Panc1 (cell line): ENCODE data around the gene POLN. TPM values are rescaled to one million over a fixed set of nuclear protein-coding genes. Genes with fewer than 3 reads are reported as not detected.

Source experiments
- ATAC-seq: fragments of 200-7000 bp; cut with Tn5 transposase; 2 replicates; pipeline ENCODE4 v1.9.1; 2020; ENCODE audit warnings: mild to moderate bottlenecking, moderate library complexity
- BruUV-seq: library from RNA; stranded (reverse); fragments of 400-500 nt; replicated peaks from 2 replicates; lab custom pipeline; 2021; lab: Mats Ljungman, UMichigan
- CTCF ChIA-PET: fragments of 300-600 bp; sonication (Branson Sonifier 250); formaldehyde crosslinking; loops from one replicate; lab custom pipeline; 2022; ENCODE audit warnings: antibody characterized with exemption; lab: Charles Lee
- POLR2A ChIA-PET: fragments of 300-600 bp; sonication (Branson Sonifier 250); formaldehyde crosslinking; loops from one replicate; lab custom pipeline; 2022; ENCODE audit warnings: antibody characterized with exemption; lab: Charles Lee
- DNase-seq: peaks from one replicate; pipeline ENCODE4 v3.0.0-alpha.2; 2010; ENCODE audit warnings: low read depth, low spot score
- H3K27ac ChIP-seq: 2 replicates; pipeline ENCODE4 v1.5.1; 2011; ENCODE audit warnings: mild to moderate bottlenecking, low read length, inconsistent platforms
- H3K27me3 ChIP-seq: fragments of 200-500 bp; sonication (Bioruptor generic); 2 replicates; pipeline ENCODE4 v1.6.0; 2014; ENCODE audit warnings: low read length, inconsistent platforms; ENCODE audit not compliant: control insufficient read depth, insufficient read depth
- H3K36me3 ChIP-seq: fragments of 200-500 bp; sonication (Bioruptor generic); 2 replicates; pipeline ENCODE4 v1.5.1; 2014; ENCODE audit warnings: inconsistent platforms, mild to moderate bottlenecking, low read length, moderate library complexity; ENCODE audit not compliant: control insufficient read depth, insufficient read depth
- H3K4me1 ChIP-seq: 2 replicates; pipeline ENCODE4 v1.5.1; 2011; ENCODE audit warnings: inconsistent platforms, mild to moderate bottlenecking, low read length, moderate library complexity; ENCODE audit not compliant: control insufficient read depth, insufficient read depth
- H3K4me3 ChIP-seq, 2 experiments: 2 replicates each; pipeline ENCODE4 v1.5.1; 2011 to 2012; ENCODE audit warnings: low read depth in 2 of 2, low read length in 2 of 2, mild to moderate bottlenecking in 2 of 2, inconsistent platforms in 1 of 2, moderate library complexity in 1 of 2
- H3K9me3 ChIP-seq: fragments of 200-500 bp; sonication (Bioruptor generic); 2 replicates; pipeline ENCODE4 v1.5.1; 2014; ENCODE audit warnings: low read depth, mild to moderate bottlenecking, inconsistent platforms, low read length, moderate library complexity; ENCODE audit not compliant: control insufficient read depth, insufficient read depth
- POLR2AphosphoS5 ChIP-seq: IDR thresholded peaks from 2 replicates; pipeline ENCODE4 v1.6.1; 2012; ENCODE audit warnings: mild to moderate bottlenecking, low read depth, low read length, moderate library complexity
- SIN3A ChIP-seq: IDR thresholded peaks from 2 replicates; pipeline ENCODE4 v1.6.1; 2012; ENCODE audit warnings: low read depth, mild to moderate bottlenecking, low read length, moderate library complexity, borderline replicate concordance; ENCODE audit not compliant: insufficient read depth
- TCF7L2 ChIP-seq: IDR thresholded peaks from 2 replicates; pipeline ENCODE4 v1.6.1; 2011; ENCODE audit warnings: mild to moderate bottlenecking, low read depth, low read length, inconsistent platforms
- in situ Hi-C: cut with HindIII; loops from 2 replicates; pipeline ENCODE4 v1.10.0; 2016; ENCODE audit warnings: low sequenced_read_pairs, low pct_unique_long_range_greater_than_20kb
- intact Hi-C: fragments of 100-400 bp; cut with micrococcal nuclease; formaldehyde crosslinking; loops from one replicate; pipeline ENCODE4 v1.10.0; 2022; ENCODE audit not compliant: unreplicated experiment
- total RNA-seq: library from RNA; stranded (reverse); gene quantifications from one replicate; pipeline ENCODE4 v1.2.1, GENCODE V29; 2021; ENCODE audit not compliant: unreplicated experiment
- TF ChIP-seq, protein P1 (sequence below), 2 experiments: IDR thresholded peaks; 2 replicates each; pipeline ENCODE4 v1.6.1; 2011 to 2012; ENCODE audit warnings: low read depth in 2 of 2, control low read depth in 1 of 2, low read length in 1 of 2, mild to moderate bottlenecking in 1 of 2, moderate library complexity in 1 of 2; ENCODE audit not compliant: insufficient read depth in 1 of 2
- TF ChIP-seq, protein P2 (sequence below): fragments of 450-650 bp; IDR thresholded peaks from 2 replicates; pipeline ENCODE4 v1.5.1; 2017; ENCODE audit warnings: mild to moderate bottlenecking

The POLN gene
- total RNA-seq, 1 experiment from 2014 or later = 4.3 TPM

DNA sequence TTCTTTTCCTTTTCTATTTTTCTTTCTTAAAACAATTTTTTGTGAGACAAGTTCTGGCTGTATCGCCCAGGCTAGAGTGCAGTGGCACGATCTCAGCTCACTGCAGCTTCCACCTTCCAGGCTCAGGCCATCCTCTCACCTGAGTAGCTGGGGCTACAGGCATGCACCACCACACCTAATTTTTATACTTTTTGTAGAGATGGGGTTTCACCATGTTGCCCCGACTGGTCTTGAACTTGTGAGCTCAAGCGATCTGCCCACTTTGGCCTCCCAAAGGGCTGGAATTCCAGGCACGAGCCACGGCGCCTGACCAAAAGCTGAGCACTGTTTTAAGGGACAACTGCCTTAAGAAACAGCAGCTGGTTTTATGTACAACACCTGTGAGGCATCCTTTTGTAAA is 192.1 kb downstream of the POLN start:
- POLR2A ChIA-PET = no interaction called here
- no TSS peak for BruUV-seq
- Histone ChIP-seq H3K4me3 (no peak overlapping the region), H3K36me3 (no peaks in the 10 kb centered on the region), H3K4me1 (no peaks in the 10 kb centered on the region; the same call in 1 of the 2 replicates), H3K9me3 (no peaks in the 10 kb centered on the region), H3K27ac (no peak overlapping the region), H3K27me3 (no peaks in the 10 kb centered on the region)
- no peak for DNase-seq
- TF ChIP-seq TCF7L2 (no peak), SIN3A (no peak), POLR2AphosphoS5 (no peak)
- TF ChIP-seq, protein P1, sequence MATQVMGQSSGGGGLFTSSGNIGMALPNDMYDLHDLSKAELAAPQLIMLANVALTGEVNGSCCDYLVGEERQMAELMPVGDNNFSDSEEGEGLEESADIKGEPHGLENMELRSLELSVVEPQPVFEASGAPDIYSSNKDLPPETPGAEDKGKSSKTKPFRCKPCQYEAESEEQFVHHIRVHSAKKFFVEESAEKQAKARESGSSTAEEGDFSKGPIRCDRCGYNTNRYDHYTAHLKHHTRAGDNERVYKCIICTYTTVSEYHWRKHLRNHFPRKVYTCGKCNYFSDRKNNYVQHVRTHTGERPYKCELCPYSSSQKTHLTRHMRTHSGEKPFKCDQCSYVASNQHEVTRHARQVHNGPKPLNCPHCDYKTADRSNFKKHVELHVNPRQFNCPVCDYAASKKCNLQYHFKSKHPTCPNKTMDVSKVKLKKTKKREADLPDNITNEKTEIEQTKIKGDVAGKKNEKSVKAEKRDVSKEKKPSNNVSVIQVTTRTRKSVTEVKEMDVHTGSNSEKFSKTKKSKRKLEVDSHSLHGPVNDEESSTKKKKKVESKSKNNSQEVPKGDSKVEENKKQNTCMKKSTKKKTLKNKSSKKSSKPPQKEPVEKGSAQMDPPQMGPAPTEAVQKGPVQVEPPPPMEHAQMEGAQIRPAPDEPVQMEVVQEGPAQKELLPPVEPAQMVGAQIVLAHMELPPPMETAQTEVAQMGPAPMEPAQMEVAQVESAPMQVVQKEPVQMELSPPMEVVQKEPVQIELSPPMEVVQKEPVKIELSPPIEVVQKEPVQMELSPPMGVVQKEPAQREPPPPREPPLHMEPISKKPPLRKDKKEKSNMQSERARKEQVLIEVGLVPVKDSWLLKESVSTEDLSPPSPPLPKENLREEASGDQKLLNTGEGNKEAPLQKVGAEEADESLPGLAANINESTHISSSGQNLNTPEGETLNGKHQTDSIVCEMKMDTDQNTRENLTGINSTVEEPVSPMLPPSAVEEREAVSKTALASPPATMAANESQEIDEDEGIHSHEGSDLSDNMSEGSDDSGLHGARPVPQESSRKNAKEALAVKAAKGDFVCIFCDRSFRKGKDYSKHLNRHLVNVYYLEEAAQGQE (IDR thresholded peaks at IDR 0.05; ENCODE audit: insufficient read depth in 1 of 2, low read depth in 2 of 2, low read length in 1 of 2) = no peak
- TF ChIP-seq, protein P2, sequence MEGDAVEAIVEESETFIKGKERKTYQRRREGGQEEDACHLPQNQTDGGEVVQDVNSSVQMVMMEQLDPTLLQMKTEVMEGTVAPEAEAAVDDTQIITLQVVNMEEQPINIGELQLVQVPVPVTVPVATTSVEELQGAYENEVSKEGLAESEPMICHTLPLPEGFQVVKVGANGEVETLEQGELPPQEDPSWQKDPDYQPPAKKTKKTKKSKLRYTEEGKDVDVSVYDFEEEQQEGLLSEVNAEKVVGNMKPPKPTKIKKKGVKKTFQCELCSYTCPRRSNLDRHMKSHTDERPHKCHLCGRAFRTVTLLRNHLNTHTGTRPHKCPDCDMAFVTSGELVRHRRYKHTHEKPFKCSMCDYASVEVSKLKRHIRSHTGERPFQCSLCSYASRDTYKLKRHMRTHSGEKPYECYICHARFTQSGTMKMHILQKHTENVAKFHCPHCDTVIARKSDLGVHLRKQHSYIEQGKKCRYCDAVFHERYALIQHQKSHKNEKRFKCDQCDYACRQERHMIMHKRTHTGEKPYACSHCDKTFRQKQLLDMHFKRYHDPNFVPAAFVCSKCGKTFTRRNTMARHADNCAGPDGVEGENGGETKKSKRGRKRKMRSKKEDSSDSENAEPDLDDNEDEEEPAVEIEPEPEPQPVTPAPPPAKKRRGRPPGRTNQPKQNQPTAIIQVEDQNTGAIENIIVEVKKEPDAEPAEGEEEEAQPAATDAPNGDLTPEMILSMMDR = no peak
- intact Hi-C loops (no loop called here), in situ Hi-C loops (no loop called here)
- ATAC-seq = no peak
- CTCF ChIA-PET = no interaction called here

- CTCF ChIA-PET = no interaction called here
- Histone ChIP-seq H3K27me3 (no peaks in the 10 kb centered on the region), H3K27ac (no peak overlapping the region), H3K4me3 (no peak overlapping the region), H3K36me3 (no peaks in the 10 kb centered on the region), H3K4me1 (no peaks in the 10 kb centered on the region; the same call in 1 of the 2 replicates), H3K9me3 (no peaks in the 10 kb centered on the region)
- ATAC-seq = no peak
- no peak for TF ChIP-seq POLR2AphosphoS5
- no peak for TF ChIP-seq SIN3A
- TF ChIP-seq, protein P2 = no peak
- TF ChIP-seq TCF7L2 = no peak
- TF ChIP-seq, protein P1 (IDR thresholded peaks at IDR 0.05; ENCODE audit: insufficient read depth in 1 of 2, low read depth in 2 of 2, low read length in 1 of 2) = no peak
- no peak for DNase-seq
- intact Hi-C loops (no loop called here), in situ Hi-C loops (no loop called here)
- POLR2A ChIA-PET = no interaction called here
- no TSS peak for BruUV-seq
These were observed 192.5 kb downstream of the POLN start for GRCh38 chr4:2049381-2049780.
